HepG2 (cell line): ENCODE data around the gene FAHD2A. TPM values are rescaled to one million over a fixed set of nuclear protein-coding genes. Genes with fewer than 3 reads are reported as not detected.

ENCODE experiments used
- AGO2 ChIP-seq: fragments of 200-400 bp; formaldehyde crosslinking; optimal IDR thresholded peaks from 2 replicates; pipeline ENCODE3; 2017; ENCODE audit warnings: mild to moderate bottlenecking, low read depth, low read length, moderate library complexity
- ARID5B ChIP-seq: IDR thresholded peaks from 2 replicates; pipeline ENCODE4 v1.4.0; 2020; ENCODE audit warnings: mild to moderate bottlenecking, missing genetic modification reagents
- BCL6 ChIP-seq: IDR thresholded peaks from 2 replicates; pipeline ENCODE4 v1.6.1; 2016; ENCODE audit warnings: missing genetic modification reagents, missing compliant biosample characterization
- CEBPB ChIP-seq: IDR thresholded peaks from 2 replicates; pipeline ENCODE4 v1.6.1; 2011; ENCODE audit warnings: low read depth, low read length, improper control_type of control experiment, borderline replicate concordance
- NRL ChIP-seq: sonication (generic); formaldehyde crosslinking; IDR thresholded peaks from 2 replicates; pipeline ENCODE4 v1.5.0; 2020; ENCODE audit warnings: missing genetic modification reagents, mild to moderate bottlenecking, moderate library complexity, borderline replicate concordance
- PATZ1 ChIP-seq: sonication (generic); formaldehyde crosslinking; IDR thresholded peaks from 2 replicates; pipeline ENCODE4 v1.4.0; 2020; ENCODE audit warnings: missing genetic modification reagents
- RBFOX2 ChIP-seq: fragments of 200-400 bp; formaldehyde crosslinking; IDR thresholded peaks from 2 replicates; pipeline ENCODE4 v1.6.1; 2017; ENCODE audit warnings: low read depth, mild to moderate bottlenecking, low read length
- SMAD1 ChIP-seq: sonication (generic); formaldehyde crosslinking; IDR thresholded peaks from 2 replicates; pipeline ENCODE4 v1.4.0; 2020; ENCODE audit warnings: missing genetic modification reagents, low read depth, mild to moderate bottlenecking, borderline replicate concordance
- SP2 ChIP-seq: sonication (generic); formaldehyde crosslinking; IDR thresholded peaks from 2 replicates; pipeline ENCODE4 v1.5.1; 2020; ENCODE audit warnings: mild to moderate bottlenecking, missing genetic modification reagents
- SRF ChIP-seq: IDR thresholded peaks from 2 replicates; pipeline ENCODE4 v1.6.1; 2011; ENCODE audit warnings: mild to moderate bottlenecking, low read depth, low read length, moderate library complexity
- TCF12 ChIP-seq, 2 experiments: fragments of 450-650 bp in 1 of 2; sonication (generic) in 1 of 2; formaldehyde crosslinking in 1 of 2; IDR thresholded peaks; 2 replicates each; pipeline versions ENCODE4 v1.6.1 to v1.8.0; 2017 to 2022; ENCODE audit warnings: antibody characterized with exemption in 1 of 2, mild to moderate bottlenecking in 1 of 2, missing genetic modification reagents in 1 of 2, moderate library complexity in 1 of 2
- ZBTB25 ChIP-seq: IDR thresholded peaks from 2 replicates; pipeline ENCODE4 v1.6.1; 2018; ENCODE audit warnings: missing genetic modification reagents
- ZNF225 ChIP-seq: sonication (generic); formaldehyde crosslinking; IDR thresholded peaks from 2 replicates; pipeline ENCODE4 v1.4.0; 2020; ENCODE audit warnings: mild to moderate bottlenecking, missing genetic modification reagents
- ZNF274 ChIP-seq: sonication (generic); formaldehyde crosslinking; IDR thresholded peaks from 2 replicates; pipeline ENCODE4 v1.5.1; 2020; ENCODE audit warnings: mild to moderate bottlenecking, missing genetic modification reagents
- ZNF513 ChIP-seq: sonication (generic); formaldehyde crosslinking; conservative IDR thresholded peaks from 2 replicates; pipeline ENCODE4 v1.5.0; 2020; ENCODE audit warnings: missing genetic modification reagents
- ZNF562 ChIP-seq: sonication (generic); formaldehyde crosslinking; IDR thresholded peaks from 2 replicates; pipeline ENCODE4 v1.8.0; 2022; ENCODE audit warnings: missing genetic modification reagents, borderline replicate concordance
- ZNF691 ChIP-seq: sonication (generic); formaldehyde crosslinking; IDR thresholded peaks from 2 replicates; pipeline ENCODE4 v1.4.0; 2020; ENCODE audit warnings: missing genetic modification reagents, low read depth, mild to moderate bottlenecking, borderline replicate concordance
- ZNF781 ChIP-seq: sonication (generic); formaldehyde crosslinking; IDR thresholded peaks from 2 replicates; pipeline ENCODE4 v1.5.1; 2020; ENCODE audit warnings: borderline replicate concordance, mild to moderate bottlenecking, missing genetic modification reagents; ENCODE audit errors: not compliant biosample characterization
- polyA plus RNA-seq, 8 experiments: library from polyadenylated mRNA; depleted of rRNA in 3 of 8; stranded (reverse) in 7 of 8; unstranded in 1 of 8; fragments of >200 nt; fragmentation: Illumina TruSeq in 4 of 8; extraction: Trizol in 4 of 8; gene quantifications; 2 replicates each; pipeline versions ENCODE4 v1.2.1 to v1.2.3, GENCODE V29; 2011 to 2016; ENCODE audit warnings: low read depth in 4 of 8, missing spikeins in 1 of 8, mixed read lengths in 1 of 8; ENCODE audit not compliant: insufficient read depth in 1 of 8
- total RNA-seq, 5 experiments: library from RNA; depleted of rRNA; stranded (reverse); fragments of >200 nt; fragmentation: Illumina TruSeq; extraction: Trizol; gene quantifications; 2 replicates each; pipeline ENCODE4 v1.2.3, GENCODE V29; 2016; ENCODE audit warnings: low read depth in 1 of 5

The FAHD2A gene
- total and polyA plus RNA-seq, 2 of the 13 experiments (the other 11 are each of a cell fraction or from before 2014, with no cell fraction given), result 34.0 to 44.2 TPM

- TF ChIP-seq ZNF781 (CRISPR knock-in tag), result peak; percentile 68
- TF ChIP-seq SMAD1 (CRISPR knock-in tag), result no peak
- peak; percentile 91; the same call in 1 of the 2 replicates for TF ChIP-seq NRL (CRISPR knock-in tag)
- TF ChIP-seq CEBPB, result no peak
- TF ChIP-seq SRF, result peak; percentile 63; the same call in 1 of the 2 replicates
- peak; percentile 67 for TF ChIP-seq ZBTB25 (CRISPR knock-in tag)
- no peak for TF ChIP-seq TCF12 (IDR thresholded peaks at IDR 0.05)
- 0 out of 2 replicates have a peak, but pooled peaks have one; percentile 69 for TF ChIP-seq TCF12 (CRISPR knock-in tag; IDR thresholded peaks at IDR 0.05)
- TF ChIP-seq ZNF225 (CRISPR knock-in tag), result peak; percentile 65; the same call in 1 of the 2 replicates
- TF ChIP-seq PATZ1 (CRISPR knock-in tag), result peak; percentile 60
- TF ChIP-seq ZNF691 (CRISPR knock-in tag), result no peak
- TF ChIP-seq ZNF274 (CRISPR knock-in tag), result peak; percentile 76; the same call in 1 of the 2 replicates
- peak; percentile 85 for TF ChIP-seq SP2
- TF ChIP-seq RBFOX2, result peak; percentile 94
- TF ChIP-seq ZNF562 (CRISPR knock-in tag), result no peak
- peak; percentile 90 for TF ChIP-seq ARID5B (CRISPR knock-in tag)
- no peak; the same call in 1 of the 2 replicates for TF ChIP-seq BCL6 (CRISPR knock-in tag)
- TF ChIP-seq ZNF513 (CRISPR knock-in tag), result no peak
- TF ChIP-seq AGO2, result peak; percentile 62
These were observed at the start of gene FAHD2A (continued) for GRCh38 chr2:95402370-95403203.
